ENCODE data around the gene CPNE6. TPM values are rescaled to one million over a fixed set of nuclear protein-coding genes. Genes with fewer than 3 reads are reported as not detected.

Gene CPNE6
- total and polyA plus RNA-seq, 2 of the 13 experiments (the other 11 are each of a cell fraction or from before 2014, with no cell fraction given) = not detected

DNA sequence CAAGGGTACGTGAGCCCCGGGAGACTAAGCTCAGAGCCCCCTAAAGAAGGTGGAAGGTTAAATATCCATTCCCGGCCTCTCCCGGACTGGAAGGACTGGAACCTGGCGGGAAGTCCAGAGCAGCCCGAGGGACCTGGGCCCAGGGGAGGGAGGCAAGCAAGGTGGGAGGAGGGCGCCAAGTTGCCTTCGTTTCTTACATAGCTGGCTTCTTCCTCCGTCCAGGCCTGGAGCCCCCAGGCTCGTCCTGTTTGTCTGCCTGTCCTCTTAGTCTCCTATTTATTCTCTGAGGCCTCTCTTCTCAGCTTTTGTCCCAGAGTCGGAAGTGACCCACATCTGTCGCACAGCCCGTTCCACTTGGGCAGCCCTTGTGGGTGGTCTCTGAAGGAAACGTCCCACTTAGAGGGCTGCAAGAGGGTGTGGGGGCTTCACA lies 23.5 kb downstream of the CPNE6 start (continued):
- TF ChIP-seq, protein P1, sequence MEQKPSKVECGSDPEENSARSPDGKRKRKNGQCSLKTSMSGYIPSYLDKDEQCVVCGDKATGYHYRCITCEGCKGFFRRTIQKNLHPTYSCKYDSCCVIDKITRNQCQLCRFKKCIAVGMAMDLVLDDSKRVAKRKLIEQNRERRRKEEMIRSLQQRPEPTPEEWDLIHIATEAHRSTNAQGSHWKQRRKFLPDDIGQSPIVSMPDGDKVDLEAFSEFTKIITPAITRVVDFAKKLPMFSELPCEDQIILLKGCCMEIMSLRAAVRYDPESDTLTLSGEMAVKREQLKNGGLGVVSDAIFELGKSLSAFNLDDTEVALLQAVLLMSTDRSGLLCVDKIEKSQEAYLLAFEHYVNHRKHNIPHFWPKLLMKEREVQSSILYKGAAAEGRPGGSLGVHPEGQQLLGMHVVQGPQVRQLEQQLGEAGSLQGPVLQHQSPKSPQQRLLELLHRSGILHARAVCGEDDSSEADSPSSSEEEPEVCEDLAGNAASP (CRISPR knock-in tag; IDR thresholded peaks at IDR 0.05; ENCODE audit: borderline replicate concordance) = no peak
- TF ChIP-seq ZNF567 (CRISPR knock-in tag; IDR thresholded peaks at IDR 0.05; ENCODE audit: borderline replicate concordance) (no peak), ZNF552 (CRISPR knock-in tag; IDR thresholded peaks at IDR 0.05; ENCODE audit: borderline replicate concordance) (no peak), ZNF792 (CRISPR knock-in tag; IDR thresholded peaks at IDR 0.05) (no peak), ZNF326 (CRISPR knock-in tag; IDR thresholded peaks at IDR 0.05; ENCODE audit: borderline replicate concordance) (no peak), ZFP36L2 (CRISPR knock-in tag; IDR thresholded peaks at IDR 0.05) (no peak), KLF16 (CRISPR knock-in tag; IDR thresholded peaks at IDR 0.05) (0 out of 4 replicates have a peak, but pooled peaks of 1 of the 2 experiments have one; percentile 6), ZNF180 (CRISPR knock-in tag; IDR thresholded peaks at IDR 0.05; ENCODE audit: borderline replicate concordance, low read depth) (no peak), MXI1 (IDR thresholded peaks at IDR 0.05; ENCODE audit: borderline replicate concordance, low read depth, low read length) (0 out of 3 replicates have a peak, but pooled peaks have one; percentile 33), BORCS8-MEF2B (CRISPR knock-in tag; IDR thresholded peaks at IDR 0.05) (no peak), ZNF354B (CRISPR knock-in tag; IDR thresholded peaks at IDR 0.05) (0 out of 2 replicates have a peak, but pooled peaks have one; percentile 54), ZNF562 (CRISPR knock-in tag; IDR thresholded peaks at IDR 0.05; ENCODE audit: borderline replicate concordance) (no peak), ZNF337 (CRISPR knock-in tag; IDR thresholded peaks at IDR 0.05; ENCODE audit: borderline replicate concordance, low read depth) (no peak), KDM2A (CRISPR knock-in tag; IDR thresholded peaks at IDR 0.05; ENCODE audit: borderline replicate concordance, low read depth) (no peak), NR2F6 (IDR thresholded peaks at IDR 0.05) (no peak), NR2F6 (CRISPR knock-in tag; IDR thresholded peaks at IDR 0.05) (no peak)
- TF ChIP-seq, protein P2, sequence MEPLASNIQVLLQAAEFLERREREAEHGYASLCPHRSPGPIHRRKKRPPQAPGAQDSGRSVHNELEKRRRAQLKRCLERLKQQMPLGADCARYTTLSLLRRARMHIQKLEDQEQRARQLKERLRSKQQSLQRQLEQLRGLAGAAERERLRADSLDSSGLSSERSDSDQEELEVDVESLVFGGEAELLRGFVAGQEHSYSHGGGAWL (CRISPR knock-in tag; IDR thresholded peaks at IDR 0.05) = no peak
- TF ChIP-seq, protein P3, sequence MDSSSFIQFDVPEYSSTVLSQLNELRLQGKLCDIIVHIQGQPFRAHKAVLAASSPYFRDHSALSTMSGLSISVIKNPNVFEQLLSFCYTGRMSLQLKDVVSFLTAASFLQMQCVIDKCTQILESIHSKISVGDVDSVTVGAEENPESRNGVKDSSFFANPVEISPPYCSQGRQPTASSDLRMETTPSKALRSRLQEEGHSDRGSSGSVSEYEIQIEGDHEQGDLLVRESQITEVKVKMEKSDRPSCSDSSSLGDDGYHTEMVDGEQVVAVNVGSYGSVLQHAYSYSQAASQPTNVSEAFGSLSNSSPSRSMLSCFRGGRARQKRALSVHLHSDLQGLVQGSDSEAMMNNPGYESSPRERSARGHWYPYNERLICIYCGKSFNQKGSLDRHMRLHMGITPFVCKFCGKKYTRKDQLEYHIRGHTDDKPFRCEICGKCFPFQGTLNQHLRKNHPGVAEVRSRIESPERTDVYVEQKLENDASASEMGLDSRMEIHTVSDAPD (CRISPR knock-in tag; IDR thresholded peaks at IDR 0.05) = no peak
- TF ChIP-seq, protein P4, sequence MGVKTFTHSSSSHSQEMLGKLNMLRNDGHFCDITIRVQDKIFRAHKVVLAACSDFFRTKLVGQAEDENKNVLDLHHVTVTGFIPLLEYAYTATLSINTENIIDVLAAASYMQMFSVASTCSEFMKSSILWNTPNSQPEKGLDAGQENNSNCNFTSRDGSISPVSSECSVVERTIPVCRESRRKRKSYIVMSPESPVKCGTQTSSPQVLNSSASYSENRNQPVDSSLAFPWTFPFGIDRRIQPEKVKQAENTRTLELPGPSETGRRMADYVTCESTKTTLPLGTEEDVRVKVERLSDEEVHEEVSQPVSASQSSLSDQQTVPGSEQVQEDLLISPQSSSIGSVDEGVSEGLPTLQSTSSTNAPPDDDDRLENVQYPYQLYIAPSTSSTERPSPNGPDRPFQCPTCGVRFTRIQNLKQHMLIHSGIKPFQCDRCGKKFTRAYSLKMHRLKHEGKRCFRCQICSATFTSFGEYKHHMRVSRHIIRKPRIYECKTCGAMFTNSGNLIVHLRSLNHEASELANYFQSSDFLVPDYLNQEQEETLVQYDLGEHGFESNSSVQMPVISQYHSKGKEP (CRISPR knock-in tag; IDR thresholded peaks at IDR 0.05) = no peak
- TF ChIP-seq, protein P5, sequence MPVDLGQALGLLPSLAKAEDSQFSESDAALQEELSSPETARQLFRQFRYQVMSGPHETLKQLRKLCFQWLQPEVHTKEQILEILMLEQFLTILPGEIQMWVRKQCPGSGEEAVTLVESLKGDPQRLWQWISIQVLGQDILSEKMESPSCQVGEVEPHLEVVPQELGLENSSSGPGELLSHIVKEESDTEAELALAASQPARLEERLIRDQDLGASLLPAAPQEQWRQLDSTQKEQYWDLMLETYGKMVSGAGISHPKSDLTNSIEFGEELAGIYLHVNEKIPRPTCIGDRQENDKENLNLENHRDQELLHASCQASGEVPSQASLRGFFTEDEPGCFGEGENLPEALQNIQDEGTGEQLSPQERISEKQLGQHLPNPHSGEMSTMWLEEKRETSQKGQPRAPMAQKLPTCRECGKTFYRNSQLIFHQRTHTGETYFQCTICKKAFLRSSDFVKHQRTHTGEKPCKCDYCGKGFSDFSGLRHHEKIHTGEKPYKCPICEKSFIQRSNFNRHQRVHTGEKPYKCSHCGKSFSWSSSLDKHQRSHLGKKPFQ (CRISPR knock-in tag; IDR thresholded peaks at IDR 0.05; ENCODE audit: insufficient replicate concordance) = no peak
- TF ChIP-seq, protein P6, sequence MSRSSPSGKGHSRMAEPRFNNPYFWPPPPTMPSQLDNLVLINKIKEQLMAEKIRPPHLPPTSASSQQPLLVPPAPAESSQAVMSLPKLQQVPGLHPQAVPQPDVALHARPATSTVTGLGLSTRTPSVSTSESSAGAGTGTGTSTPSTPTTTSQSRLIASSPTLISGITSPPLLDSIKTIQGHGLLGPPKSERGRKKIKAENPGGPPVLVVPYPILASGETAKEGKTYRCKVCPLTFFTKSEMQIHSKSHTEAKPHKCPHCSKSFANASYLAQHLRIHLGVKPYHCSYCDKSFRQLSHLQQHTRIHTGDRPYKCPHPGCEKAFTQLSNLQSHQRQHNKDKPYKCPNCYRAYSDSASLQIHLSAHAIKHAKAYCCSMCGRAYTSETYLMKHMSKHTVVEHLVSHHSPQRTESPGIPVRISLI (CRISPR knock-in tag; IDR thresholded peaks at IDR 0.05; ENCODE audit: borderline replicate concordance) = no peak

Measured in HepG2 (cell line).